Inflammatory macrophage (primary cell): Measurements from ENCODE around the gene PTX4.

Source experiments
- DNase-seq, 2 donors: peaks; one replicate each; pipeline ENCODE4 v3.0.0-alpha.2; 2020 to 2022

Gene PTX4

GRCh38 chr16:1500465-1501150, 11.9 kb upstream of the PTX4 start:
- DNase-seq: no peak

GRCh38 chr16:1499756-1500464, 11.2 kb upstream of the PTX4 start:
- no peak for DNase-seq

- DNase-seq: no peak
Measured at GRCh38 chr16:1498899-1499676, 10.3 kb upstream of the PTX4 start.

GRCh38 chr16:1497014-1497598, 8.4 kb upstream of the PTX4 start:
- no peak for DNase-seq

- no peak for DNase-seq
Measured at GRCh38 chr16:1496464-1496863, 7.7 kb upstream of the PTX4 start.

GRCh38 chr16:1495889-1496262, 7.1 kb upstream of the PTX4 start:
- DNase-seq: no peak

- no peak for DNase-seq
Measured at GRCh38 chr16:1495211-1495888, 6.6 kb upstream of the PTX4 start.

- no peak for DNase-seq
Measured at GRCh38 chr16:1494711-1495110, 6.0 kb upstream of the PTX4 start.

GRCh38 chr16:1494129-1494640, 5.4 kb upstream of the PTX4 start:
- no peak for DNase-seq

- peak in 1 of 2 donors; percentile 1 for DNase-seq
Measured at GRCh38 chr16:1493746-1494094, 5.0 kb upstream of the PTX4 start.

GRCh38 chr16:1492923-1493745, 4.4 kb upstream of the PTX4 start, which contains the start of gene TELO2:
Gene TELO2 (plus strand): TSS chr16:1493360. CDS start chr16:1494282, 922 bp downstream.
- DNase-seq: peak; percentile 79 to 87

- DNase-seq: no peak
Measured at GRCh38 chr16:1492082-1492922, 3.6 kb upstream of the PTX4 start.

GRCh38 chr16:1491327-1491726, 2.6 kb upstream of the PTX4 start:
- no peak for DNase-seq

GRCh38 chr16:1489077-1489476, 333 bp upstream of the PTX4 start:
- DNase-seq: no peak

- no peak for DNase-seq
Measured at GRCh38 chr16:1488054-1488601, 616 bp downstream of the PTX4 start.

GRCh38 chr16:1487395-1488053, 1.2 kb downstream of the PTX4 start:
- DNase-seq: no peak

- DNase-seq: no peak
Measured at GRCh38 chr16:1486551-1487390, 2.0 kb downstream of the PTX4 start.

GRCh38 chr16:1485847-1486496, 2.8 kb downstream of the PTX4 start:
- no peak for DNase-seq
